Activated T-helper 17 cell treated with anti-CD3 and anti-CD28 coated beads, Interleukin-2, amount 50 U/mL, for 72 hours (primary cell): Measurements from ENCODE around the gene MCF2L. TPM values are rescaled to one million over a fixed set of nuclear protein-coding genes. Genes with fewer than 3 reads are reported as not detected.
"Not testable (repeated sequence)": the region's sequence is repeated elsewhere in the genome, so short reads cannot be mapped to it uniquely, and the experiment has no call there.

Experiments used
- ATAC-seq: fragments of 150-1000 bp; cut with Tn5 transposase; replicated peaks from 2 replicates; pipeline ENCODE4 v1.10.0; 2021; ENCODE audit warnings: mild to moderate bottlenecking, moderate library complexity
- H3K27ac Mint-ChIP-seq: one replicate; pipeline ENCODE4 v1.8.0; 2022; ENCODE audit warnings: mixed read lengths
- H3K27me3 Mint-ChIP-seq: one replicate; pipeline ENCODE4 v1.8.0; 2022; ENCODE audit warnings: mixed read lengths
- H3K36me3 Mint-ChIP-seq: one replicate; pipeline ENCODE4 v1.8.0; 2022; ENCODE audit warnings: low read depth, mild to moderate bottlenecking, mixed read lengths
- H3K4me1 Mint-ChIP-seq: one replicate; pipeline ENCODE4 v1.8.0; 2022; ENCODE audit warnings: mixed read lengths
- H3K4me3 Mint-ChIP-seq: one replicate; pipeline ENCODE4 v1.8.0; 2022; ENCODE audit warnings: mild to moderate bottlenecking, mixed read lengths
- H3K9me3 Mint-ChIP-seq: one replicate; pipeline ENCODE4 v1.8.0; 2022; ENCODE audit warnings: mixed read lengths
- total RNA-seq, 2 donors: library from RNA; stranded (reverse); gene quantifications; one replicate each; pipeline ENCODE4 v1.2.3, GENCODE V29; 2022

Gene MCF2L
- total RNA-seq, 2 donors from 2014 or later: 2.0 to 3.0 TPM

GRCh38 chr13:113026391-113026910 lies 57.4 kb downstream of the MCF2L start:
- Mint-ChIP-seq H3K36me3 (no peaks in the 10 kb centered on the region), H3K4me3 (no peak overlapping the region), H3K4me1 (no peaks in the 10 kb centered on the region), H3K27me3 (no peaks in the 10 kb centered on the region), H3K9me3 (no peaks in the 10 kb centered on the region), H3K27ac (no peak overlapping the region)
- no peak for ATAC-seq

- no peaks in the 10 kb centered on the region for H3K9me3 Mint-ChIP-seq
- H3K27ac Mint-ChIP-seq: no peak overlapping the region
Observed at GRCh38 chr13:113027095-113027494, 58.1 kb downstream of the MCF2L start.

DNA sequence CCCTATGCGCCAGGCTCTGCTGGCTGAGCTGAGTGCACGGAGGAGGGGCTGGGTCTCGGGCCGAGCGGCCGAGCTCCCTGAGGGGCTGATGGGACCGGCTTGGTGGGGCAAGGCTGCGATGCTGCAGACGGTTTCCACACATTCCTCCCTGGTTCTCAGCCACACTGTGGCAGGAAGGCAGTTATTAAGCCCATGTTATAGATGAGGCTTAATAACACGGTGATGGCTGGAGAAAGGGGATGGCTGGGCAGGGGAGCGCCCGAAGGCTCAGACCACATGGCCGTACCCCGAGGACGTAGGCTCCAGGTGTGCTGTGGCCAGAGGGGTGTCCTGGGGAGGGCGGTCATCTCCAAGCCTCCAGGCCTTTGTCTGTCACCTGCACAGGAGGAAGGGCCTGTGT lies 58.6 kb downstream of the MCF2L start:
- Mint-ChIP-seq H3K36me3 (no peaks in the 10 kb centered on the region), H3K27me3 (no peaks in the 10 kb centered on the region)

More at GRCh38 chr13:113027095-113027494, 58.1 kb downstream of the MCF2L start:
- H3K27me3 Mint-ChIP-seq: no peaks in the 10 kb centered on the region
- no peak for ATAC-seq
- H3K4me1 Mint-ChIP-seq: no peaks in the 10 kb centered on the region
- H3K36me3 Mint-ChIP-seq: no peaks in the 10 kb centered on the region
- no peak overlapping the region for H3K4me3 Mint-ChIP-seq

DNA sequence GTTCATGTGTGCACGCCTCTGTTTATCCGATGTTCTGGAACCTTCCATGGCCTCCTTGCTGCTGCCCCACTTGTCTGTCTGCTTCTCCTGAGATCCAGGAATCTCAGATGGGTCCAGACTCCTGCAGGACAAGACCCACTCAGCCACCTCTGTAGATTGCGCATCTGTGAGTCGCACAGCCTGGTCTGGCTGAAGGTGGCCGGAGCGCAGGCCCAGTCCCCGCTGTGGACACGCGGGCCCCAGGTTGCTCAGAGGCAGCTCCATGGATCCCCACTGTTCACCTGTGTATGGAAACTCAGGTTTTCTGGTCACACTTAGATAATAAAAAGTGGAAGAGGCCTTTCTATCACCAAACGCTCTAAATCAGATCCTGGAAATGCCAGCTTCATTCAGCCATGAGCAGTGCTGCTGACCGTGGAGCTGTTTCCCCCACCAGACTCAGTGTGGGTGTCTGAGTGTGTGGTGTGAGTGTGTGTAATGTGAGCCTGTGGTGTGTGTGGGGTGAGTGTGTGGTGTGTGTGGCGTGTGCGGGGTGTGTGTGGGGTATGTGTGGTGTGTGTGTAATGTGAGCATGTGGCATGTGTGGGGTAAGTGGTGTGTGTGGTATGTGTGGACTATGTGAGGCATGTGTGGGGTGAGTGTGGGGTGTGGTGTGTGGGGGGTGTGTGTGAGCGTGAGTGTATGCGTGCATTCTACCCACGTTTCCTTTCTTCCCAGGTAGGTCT lies 59.5 kb downstream of the MCF2L start:
- no peak overlapping the region for H3K27ac Mint-ChIP-seq
- no peak overlapping the region for H3K4me3 Mint-ChIP-seq
- H3K36me3 Mint-ChIP-seq: no peaks in the 10 kb centered on the region
- H3K9me3 Mint-ChIP-seq: no peaks in the 10 kb centered on the region
- H3K27me3 Mint-ChIP-seq: no peaks in the 10 kb centered on the region
- H3K4me1 Mint-ChIP-seq: no peaks in the 10 kb centered on the region
- ATAC-seq: no peak

More for the DNA sequence above, 58.6 kb downstream of the MCF2L start:
- Mint-ChIP-seq H3K4me3 (no peak overlapping the region), H3K4me1 (no peaks in the 10 kb centered on the region), H3K9me3 (no peaks in the 10 kb centered on the region), H3K27ac (no peak overlapping the region)
- no peak for ATAC-seq

DNA sequence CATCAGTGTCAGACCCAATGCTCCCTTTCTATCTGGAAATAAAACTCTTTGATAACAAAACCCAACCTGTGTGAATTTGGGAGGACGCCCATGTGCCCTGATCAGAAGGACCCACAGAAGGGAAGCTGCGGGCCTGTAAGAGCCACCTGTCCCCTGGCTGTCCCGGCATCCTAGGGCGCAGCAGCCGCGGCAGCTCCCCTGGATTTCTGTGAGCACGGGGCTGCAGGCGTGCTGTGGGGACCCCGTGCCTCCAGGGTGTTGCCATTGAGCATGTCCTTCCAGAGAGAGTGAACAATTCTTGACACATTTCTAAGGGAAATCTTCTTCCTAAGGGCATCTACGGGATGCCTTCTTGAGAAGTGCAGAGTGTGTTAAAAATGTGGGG lies 60.0 kb downstream of the MCF2L start:
- H3K27me3 Mint-ChIP-seq: no peaks in the 10 kb centered on the region
- H3K9me3 Mint-ChIP-seq: no peaks in the 10 kb centered on the region
- ATAC-seq: no peak
- H3K4me1 Mint-ChIP-seq: no peaks in the 10 kb centered on the region
- H3K27ac Mint-ChIP-seq: no peak overlapping the region
- H3K36me3 Mint-ChIP-seq: no peaks in the 10 kb centered on the region
- H3K4me3 Mint-ChIP-seq: no peak overlapping the region

- Mint-ChIP-seq H3K9me3 (no peaks in the 10 kb centered on the region), H3K4me1 (no peaks in the 10 kb centered on the region), H3K27ac (no peak overlapping the region), H3K36me3 (no peaks in the 10 kb centered on the region), H3K27me3 (no peaks in the 10 kb centered on the region), H3K4me3 (no peak overlapping the region)
- ATAC-seq: peak; percentile 35
Observed at GRCh38 chr13:113029487-113030258, 60.7 kb downstream of the MCF2L start.

DNA sequence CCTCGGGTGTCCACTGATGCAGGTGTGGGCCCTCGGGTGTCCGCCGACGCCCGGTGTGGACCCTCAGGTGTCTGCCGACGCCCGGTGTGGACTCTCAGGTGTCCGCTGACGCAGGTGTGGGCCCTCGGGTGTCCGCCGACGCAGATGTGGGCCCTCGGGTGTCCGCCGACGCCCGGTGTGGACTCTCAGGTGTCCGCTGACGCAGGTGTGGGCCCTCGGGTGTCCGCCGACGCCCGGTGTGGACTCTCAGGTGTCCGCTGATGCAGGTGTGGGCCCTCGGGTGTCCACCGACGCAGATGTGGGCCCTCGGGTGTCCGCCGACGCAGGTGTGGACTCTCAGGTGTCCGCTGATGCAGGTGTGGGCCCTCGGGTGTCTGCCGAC lies 61.2 kb downstream of the MCF2L start:
- not testable (repeated sequence) for H3K36me3 Mint-ChIP-seq, H3K4me3 Mint-ChIP-seq, ATAC-seq, H3K9me3 Mint-ChIP-seq, H3K27me3 Mint-ChIP-seq, H3K27ac Mint-ChIP-seq, H3K4me1 Mint-ChIP-seq

- no peak overlapping the region for H3K4me3 Mint-ChIP-seq
- H3K27ac Mint-ChIP-seq: peak overlapping the region; percentile 0
- no peaks in the 10 kb centered on the region for H3K9me3 Mint-ChIP-seq
- no peaks in the 10 kb centered on the region for H3K4me1 Mint-ChIP-seq
- H3K36me3 Mint-ChIP-seq: no peaks in the 10 kb centered on the region
- H3K27me3 Mint-ChIP-seq: no peaks in the 10 kb centered on the region
- ATAC-seq: no peak
Observed at GRCh38 chr13:113031465-113031864, 62.5 kb downstream of the MCF2L start.

- Mint-ChIP-seq H3K9me3 (no peaks in the 10 kb centered on the region), H3K27ac (no peak overlapping the region), H3K36me3 (no peaks in the 10 kb centered on the region), H3K27me3 (no peaks in the 10 kb centered on the region), H3K4me3 (no peak overlapping the region), H3K4me1 (no peaks in the 10 kb centered on the region)
- ATAC-seq: no peak
Observed at GRCh38 chr13:113032291-113032690, 63.3 kb downstream of the MCF2L start.

- Mint-ChIP-seq H3K4me1 (no peaks in the 10 kb centered on the region), H3K9me3 (no peaks in the 10 kb centered on the region), H3K27ac (no peak overlapping the region), H3K4me3 (no peak overlapping the region), H3K27me3 (no peaks in the 10 kb centered on the region), H3K36me3 (no peaks in the 10 kb centered on the region)
- ATAC-seq: no peak
Observed at GRCh38 chr13:113033054-113033850, 64.2 kb downstream of the MCF2L start.

GRCh38 chr13:113034451-113035212 lies 65.6 kb downstream of the MCF2L start:
- H3K36me3 Mint-ChIP-seq: no peaks in the 10 kb centered on the region
- no peak overlapping the region for H3K27ac Mint-ChIP-seq
- H3K4me1 Mint-ChIP-seq: no peaks in the 10 kb centered on the region
- no peak overlapping the region for H3K4me3 Mint-ChIP-seq
- ATAC-seq: no peak
- H3K9me3 Mint-ChIP-seq: no peaks in the 10 kb centered on the region
- H3K27me3 Mint-ChIP-seq: no peaks in the 10 kb centered on the region

DNA sequence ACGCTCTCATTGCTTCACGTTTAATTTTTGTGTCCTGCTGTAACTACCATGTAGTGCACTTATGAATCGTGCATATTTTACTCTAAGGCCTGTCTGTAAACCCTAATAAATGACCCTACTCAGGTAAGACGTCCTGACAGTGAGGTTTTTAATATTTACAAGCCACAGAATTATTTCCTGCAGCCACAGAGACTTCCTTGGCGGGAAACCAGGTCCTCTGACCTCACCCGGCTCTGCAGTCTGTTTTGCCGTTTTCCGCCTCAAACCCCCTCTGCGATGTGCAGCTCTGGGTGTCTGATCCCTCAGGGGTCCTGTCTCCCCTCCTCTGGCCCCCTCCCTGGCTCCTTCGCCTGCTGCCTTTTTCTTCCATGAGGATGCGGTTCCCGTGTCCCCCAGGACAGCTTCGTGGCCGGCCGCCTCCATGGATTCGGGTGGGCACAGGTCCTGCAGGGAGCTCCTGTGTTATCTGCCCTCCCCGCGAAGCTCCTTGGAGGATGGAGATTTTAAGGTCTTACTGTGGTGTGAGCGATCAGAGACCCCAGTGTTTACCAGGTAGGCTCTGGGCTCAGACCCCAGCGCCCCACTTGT lies 66.3 kb downstream of the MCF2L start:
- no peak for ATAC-seq
- H3K36me3 Mint-ChIP-seq: no peaks in the 10 kb centered on the region
- no peak overlapping the region for H3K27ac Mint-ChIP-seq
- no peaks in the 10 kb centered on the region for H3K4me1 Mint-ChIP-seq
- H3K4me3 Mint-ChIP-seq: no peak overlapping the region
- H3K27me3 Mint-ChIP-seq: no peaks in the 10 kb centered on the region
- H3K9me3 Mint-ChIP-seq: no peaks in the 10 kb centered on the region

- H3K4me3 Mint-ChIP-seq: no peak overlapping the region
- H3K27ac Mint-ChIP-seq: no peak overlapping the region
- H3K4me1 Mint-ChIP-seq: no peaks in the 10 kb centered on the region
- no peaks in the 10 kb centered on the region for H3K9me3 Mint-ChIP-seq
- H3K36me3 Mint-ChIP-seq: no peaks in the 10 kb centered on the region
- no peak for ATAC-seq
- no peaks in the 10 kb centered on the region for H3K27me3 Mint-ChIP-seq
Observed at GRCh38 chr13:113036401-113036800, 67.4 kb downstream of the MCF2L start.

- Mint-ChIP-seq H3K27ac (no peak overlapping the region), H3K4me3 (no peak overlapping the region), H3K27me3 (no peaks in the 10 kb centered on the region), H3K36me3 (no peaks in the 10 kb centered on the region), H3K9me3 (no peaks in the 10 kb centered on the region), H3K4me1 (no peaks in the 10 kb centered on the region)
- ATAC-seq: no peak
Observed at GRCh38 chr13:113040031-113040430, 71.0 kb downstream of the MCF2L start.
